HG03045 (cell line): Measurements from ENCODE around the gene ITIH5.
A peak's percentile ranks its signal among the peaks of the same experiment; 100 is the strongest.
"Not testable (repeated sequence)": the region's sequence is repeated elsewhere in the genome, so short reads cannot be mapped to it uniquely, and the experiment has no call there.

Experiments
- ATAC-seq: cut with Tn5 transposase; IDR thresholded peaks from one replicate; pipeline ENCODE4 v1.9.1; 2021; ENCODE audit warnings: mild to moderate bottlenecking, moderate library complexity; ENCODE audit not compliant: unreplicated experiment

Gene ITIH5

DNA sequence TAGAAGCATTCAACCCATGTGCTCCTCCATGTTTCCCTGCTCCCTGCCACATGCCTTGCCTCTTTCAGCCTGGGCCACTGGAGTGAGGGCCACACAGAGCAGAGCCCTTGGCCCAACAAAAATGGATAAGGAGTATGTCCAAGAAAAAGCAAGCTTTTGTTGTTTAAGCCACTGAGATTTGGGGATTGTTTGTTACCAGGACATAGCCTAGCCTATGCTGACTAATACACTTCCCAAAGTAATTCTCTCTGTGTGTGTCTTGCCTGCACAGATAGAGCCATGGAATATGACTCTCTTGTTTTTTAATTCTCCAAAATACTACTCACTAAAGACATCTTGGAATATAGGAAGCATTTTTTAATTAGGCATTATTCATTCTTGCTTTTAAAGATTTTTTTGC, 22.8 kb upstream of the ITIH5 start:
- no peak for ATAC-seq

GRCh38 chr10:7687228-7687907, 20.6 kb upstream of the ITIH5 start:
- ATAC-seq = peak; percentile 86

GRCh38 chr10:7686351-7687171, 19.8 kb upstream of the ITIH5 start:
- ATAC-seq = no peak

DNA sequence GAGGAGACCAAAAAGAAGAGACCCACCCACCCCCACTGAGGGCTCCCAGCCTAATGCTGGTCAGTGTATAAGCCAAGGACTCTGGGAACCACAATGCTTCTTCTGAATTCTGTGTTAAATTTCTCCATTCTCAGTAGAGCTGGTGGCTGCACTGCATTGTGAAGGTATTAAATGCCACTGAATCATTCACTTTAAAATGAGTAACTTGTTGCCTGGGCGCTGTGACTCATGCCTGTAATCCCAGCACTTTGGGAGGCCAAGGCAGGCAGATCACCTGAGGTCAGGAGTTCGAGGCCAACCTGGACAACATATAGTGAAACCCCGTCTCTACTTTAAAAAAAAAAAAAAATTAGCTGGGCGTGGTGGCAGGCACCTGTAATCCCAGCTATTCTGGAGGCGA, 13.3 kb upstream of the ITIH5 start:
- ATAC-seq = not testable (repeated sequence)

- ATAC-seq = no peak
Measured at GRCh38 chr10:7679256-7679655, 12.5 kb upstream of the ITIH5 start.

DNA sequence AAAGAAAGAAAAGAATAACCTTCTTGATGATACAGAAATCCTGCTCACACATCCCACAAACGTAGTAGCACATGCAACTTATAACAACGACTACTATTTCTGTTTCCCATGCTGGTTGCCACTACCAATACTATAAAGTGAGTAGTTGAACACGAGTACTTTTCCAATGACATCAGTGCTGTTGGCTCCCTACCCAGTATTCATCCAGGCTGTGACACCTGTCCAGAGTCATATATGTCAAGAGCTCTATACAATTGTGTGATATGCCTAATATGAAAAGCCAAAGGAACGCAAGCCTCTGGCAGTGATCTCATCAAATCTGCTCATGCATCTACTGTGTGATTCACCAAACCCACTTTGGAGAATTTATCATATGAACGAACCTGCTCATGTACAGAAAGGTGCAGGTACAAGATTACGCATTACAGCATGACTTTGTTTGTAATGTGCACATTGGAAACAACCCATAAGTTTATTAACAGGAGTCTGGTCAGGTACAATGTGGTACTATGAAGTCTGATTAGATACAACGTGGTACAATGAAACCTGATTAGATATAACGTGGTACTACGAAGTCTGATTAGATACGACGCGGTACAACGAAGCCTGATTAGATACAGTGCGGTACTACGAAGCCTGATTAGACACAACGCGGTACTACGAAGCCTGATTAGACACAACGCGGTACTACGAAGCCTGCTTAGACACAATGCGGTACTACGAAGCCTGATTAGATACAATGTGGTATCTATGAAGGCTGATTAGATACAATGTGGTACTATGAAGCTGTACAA, 5.8 kb upstream of the ITIH5 start:
- no peak for ATAC-seq

- ATAC-seq = no peak
Measured at GRCh38 chr10:7670157-7670556, 3.4 kb upstream of the ITIH5 start.

GRCh38 chr10:7667262-7668141, 736 bp upstream of the ITIH5 start:
- no peak for ATAC-seq

DNA sequence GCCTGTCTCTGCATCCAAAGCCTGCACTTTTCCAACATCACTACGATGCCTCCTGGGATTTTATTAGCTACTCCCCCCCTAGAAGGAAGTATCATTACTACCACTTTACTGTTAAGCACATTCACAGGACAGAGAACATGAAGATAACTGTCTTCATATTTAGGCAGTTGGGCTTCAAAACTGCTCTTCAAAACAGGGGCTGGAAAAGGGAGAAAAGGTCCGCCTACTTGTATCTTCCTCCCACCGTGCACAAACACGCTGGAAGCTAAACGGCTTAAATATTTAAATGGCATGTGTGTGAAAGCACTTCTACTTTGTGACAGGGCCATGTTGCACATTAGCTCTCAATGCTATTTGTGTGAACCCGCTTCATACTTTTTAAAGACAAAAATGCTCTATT, 999 bp downstream of the ITIH5 start:
- ATAC-seq = no peak

DNA sequence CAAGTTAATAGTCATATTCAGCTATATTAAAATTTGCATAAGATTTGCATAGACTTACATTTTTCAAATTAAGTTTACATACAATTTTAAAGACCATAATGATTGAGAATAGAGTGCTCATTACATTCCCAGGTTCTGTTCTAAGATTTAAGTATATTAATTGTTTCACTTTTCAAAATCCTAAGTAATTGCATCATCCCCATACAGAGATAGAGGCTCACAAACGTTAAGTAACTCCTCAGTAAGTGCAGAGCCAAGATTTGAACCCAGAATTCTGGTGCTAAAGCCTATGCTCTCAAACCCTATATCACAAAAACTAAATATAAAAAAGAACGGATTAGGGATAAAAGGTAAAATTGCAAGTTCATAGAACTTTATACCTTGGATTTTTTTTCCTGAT, 2.1 kb downstream of the ITIH5 start:
- ATAC-seq = no peak

GRCh38 chr10:7662522-7662921, 4.2 kb downstream of the ITIH5 start:
- no peak for ATAC-seq

DNA sequence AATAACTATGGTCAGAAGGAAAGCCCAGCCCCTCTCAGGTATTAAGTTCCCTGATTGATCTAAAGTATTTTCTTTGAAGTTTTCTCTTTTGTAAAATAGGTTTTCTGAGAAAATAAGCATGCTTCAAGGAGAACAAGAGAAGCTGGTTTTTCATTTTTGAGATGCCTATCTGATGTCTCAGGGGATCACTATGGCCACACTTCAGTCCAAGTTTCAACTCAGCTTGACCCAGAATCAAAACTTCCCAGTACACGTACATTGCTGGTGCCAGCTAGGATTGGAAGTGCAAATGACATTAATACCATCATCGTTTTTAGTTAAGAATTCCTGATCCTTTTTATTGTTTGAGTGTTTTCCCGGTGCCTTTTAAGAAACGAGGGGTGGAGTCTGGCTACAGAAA, 7.2 kb downstream of the ITIH5 start:
- ATAC-seq = no peak

DNA sequence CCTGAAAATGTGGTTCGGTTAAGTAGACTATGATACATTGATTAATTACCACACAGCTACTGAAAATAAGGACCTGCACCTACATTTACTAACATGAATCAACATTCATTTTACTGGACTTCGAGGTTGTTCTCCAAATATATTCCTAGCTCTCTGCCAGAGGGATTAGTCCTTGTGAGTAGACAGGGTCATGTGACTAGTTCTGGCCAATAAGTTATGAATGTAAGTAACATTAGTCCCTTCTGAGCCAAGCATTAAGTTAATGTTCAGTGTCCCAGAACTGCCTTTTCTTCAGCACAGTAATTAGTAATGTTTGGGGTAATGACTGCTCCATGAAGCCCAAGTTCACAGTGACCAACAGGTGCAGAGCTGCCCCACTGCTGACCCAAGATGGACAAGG, 9.2 kb downstream of the ITIH5 start:
- no peak for ATAC-seq

- ATAC-seq = not testable (repeated sequence)
Measured at GRCh38 chr10:7657079-7657478, 9.7 kb downstream of the ITIH5 start.

DNA sequence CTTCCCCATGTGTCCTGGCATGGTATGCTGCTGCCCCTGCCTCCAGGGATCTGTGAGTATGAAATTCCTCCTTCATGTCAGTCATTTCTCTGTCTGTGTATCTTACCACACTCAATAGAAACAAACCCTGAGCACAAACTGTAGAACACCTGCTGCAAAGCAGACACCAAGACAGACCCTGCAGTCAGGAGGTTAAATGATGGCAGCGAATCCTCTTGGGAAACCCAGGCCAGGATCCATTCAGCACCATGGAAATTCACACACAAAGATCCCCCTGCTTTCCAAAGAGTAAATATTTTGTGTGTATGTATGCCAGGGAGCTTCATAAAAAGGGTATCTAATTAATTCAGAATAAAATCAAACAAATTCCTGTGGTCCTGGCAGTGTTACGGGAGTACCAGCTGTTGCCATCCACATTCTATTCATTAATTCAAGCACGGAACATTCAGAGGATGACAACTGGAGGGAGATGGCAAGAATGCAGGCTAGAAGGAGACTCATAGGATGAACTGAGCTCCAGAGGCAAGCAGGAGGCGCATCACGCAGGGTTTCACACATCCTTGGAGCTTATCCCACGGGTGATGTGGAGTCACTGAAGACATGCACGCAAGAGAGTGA, 14.8 kb downstream of the ITIH5 start:
- no peak for ATAC-seq

- no peak for ATAC-seq
Measured at GRCh38 chr10:7649673-7650300, 17.0 kb downstream of the ITIH5 start.

GRCh38 chr10:7647062-7647664, 19.6 kb downstream of the ITIH5 start:
- no peak for ATAC-seq

GRCh38 chr10:7642491-7643011, 24.2 kb downstream of the ITIH5 start:
- no peak for ATAC-seq
